Coronary artery (tissue), 2 donors: ENCODE data around the gene NIP7.

Experiments used
- DNase-seq: peaks from one replicate; pipeline ENCODE4 v3.0.0-alpha.2; 2017; ENCODE audit warnings: low spot score
- H3K27ac ChIP-seq, 2 donors: fragments of 200-600 bp; sonication (generic); one replicate each; pipeline ENCODE4 v1.5.1; 2016 to 2019
- H3K4me3 ChIP-seq: fragments of 200-600 bp; sonication (generic); 2 replicates; pipeline ENCODE4 v1.5.1; 2016; ENCODE audit warnings: mild to moderate bottlenecking, moderate library complexity
- CTCF ChIP-seq: fragments of 200-600 bp; sonication (generic); IDR thresholded peaks from one replicate; pipeline ENCODE4 v1.5.1; 2019; ENCODE audit warnings: antibody characterized with exemption

The NIP7 gene

GRCh38 chr16:69329369-69330285 is 9.9 kb upstream of the NIP7 start:
- H3K27ac ChIP-seq: peak overlapping the region in 1 of 2 donors; percentile 92
- DNase-seq: no peak
- H3K4me3 ChIP-seq: peak overlapping the region; percentile 84
- TF ChIP-seq CTCF: no peak

- DNase-seq: peak; percentile 95
- Histone ChIP-seq H3K27ac (peak within 1 kb of the TSS; percentile 74 to 92), H3K4me3 (peak within 1 kb of the TSS; percentile 84)
- TF ChIP-seq CTCF: no peak
These were observed 9.1 kb upstream of the NIP7 start, which contains the start of gene PDF for GRCh38 chr16:69330286-69331109. Gene PDF, minus strand, starts transcription at chr16:69330588. Its CDS starts 18 bp downstream, at chr16:69330570.

GRCh38 chr16:69334696-69335095 is 4.9 kb upstream of the NIP7 start:
- TF ChIP-seq CTCF: no peak
- DNase-seq: no peak
- Histone ChIP-seq H3K4me3 (no peak overlapping the region), H3K27ac (no peak overlapping the region)

GRCh38 chr16:69338557-69339288 is 849 bp upstream of the NIP7 start:
- Histone ChIP-seq H3K27ac (peak overlapping the region; percentile 55 to 92), H3K4me3 (peak overlapping the region; percentile 95)
- no peak for TF ChIP-seq CTCF
- DNase-seq: no peak

GRCh38 chr16:69340095-69340644 is 598 bp downstream of the NIP7 start:
- Histone ChIP-seq H3K4me3 (peak overlapping the region; percentile 95), H3K27ac (peak overlapping the region; percentile 55 to 92)
- no peak for DNase-seq
- TF ChIP-seq CTCF: no peak

- H3K4me3 ChIP-seq: no peak overlapping the region
- DNase-seq: no peak
- TF ChIP-seq CTCF: no peak
- H3K27ac ChIP-seq: no peak overlapping the region
These were observed 4.6 kb downstream of the NIP7 start for GRCh38 chr16:69344171-69344570.
